T-cell (primary cell): Measurements from ENCODE around the gene TCTA. TPM values are rescaled to one million over a fixed set of nuclear protein-coding genes. Genes with fewer than 3 reads are reported as not detected.

Experiments used
- ATAC-seq, 4 experiments: fragments of 200-7000 bp in 3 of 4; fragments of 150-1000 bp in 1 of 4; cut with Tn5 transposase; replicated peaks in 1 of 4; 1 replicate in 3 of 4; 2 replicates in 1 of 4; pipeline ENCODE4 v1.10.0; 2021; ENCODE audit warnings: moderate library complexity in 3 of 4, mild to moderate bottlenecking in 2 of 4, moderate number of reproducible peaks in 1 of 4
- CTCF ChIA-PET, 2 donors: fragments of 300-600 bp; sonication (Branson Sonifier 250); formaldehyde crosslinking; loops; one replicate each; lab custom pipeline; 2022; ENCODE audit warnings: antibody characterized with exemption in 2 of 2; lab: Charles Lee
- POLR2A ChIA-PET, 2 donors: fragments of 300-600 bp; sonication (Branson Sonifier 250); formaldehyde crosslinking; loops; one replicate each; lab custom pipeline; 2022; ENCODE audit warnings: antibody characterized with exemption in 2 of 2; lab: Charles Lee
- DNase-seq, 35 experiments: peaks; one replicate each; pipeline versions ENCODE4 v3.0.0 to v3.0.0-alpha.2; 2013 to 2023
- H3K27ac ChIP-seq: one replicate; pipeline ENCODE4 v1.5.1; 2013; ENCODE audit warnings: low read length
- H3K27me3 ChIP-seq, 2 experiments: replicated peaks in 1 of 2; 1 replicate in 1 of 2; 2 replicates in 1 of 2; pipeline versions ENCODE4 v1.6.1 to v1.7.0; 2013; ENCODE audit warnings: low read length in 1 of 2, mixed read lengths in 1 of 2; ENCODE audit not compliant: control insufficient read depth in 2 of 2, insufficient read depth in 2 of 2; ENCODE audit errors: extremely low read depth in 1 of 2
- H3K36me3 ChIP-seq, 2 donors: 1 replicate in 1 of 2; 2 replicates in 1 of 2; pipeline versions ENCODE4 v1.6.1 to v1.7.0; 2013; ENCODE audit warnings: low read length in 1 of 2; ENCODE audit not compliant: control insufficient read depth in 2 of 2, insufficient read depth in 1 of 2; ENCODE audit errors: extremely low read depth in 1 of 2
- H3K4me1 ChIP-seq, 2 experiments: 1 replicate in 1 of 2; 2 replicates in 1 of 2; pipeline versions ENCODE4 v1.6.1 to v1.7.0; 2013; ENCODE audit warnings: low read length in 2 of 2, mixed read lengths in 1 of 2; ENCODE audit not compliant: insufficient read depth in 2 of 2, control insufficient read depth in 1 of 2; ENCODE audit errors: extremely low read depth in 1 of 2
- H3K4me3 ChIP-seq, 2 donors: 1 replicate in 1 of 2; 2 replicates in 1 of 2; pipeline versions ENCODE4 v1.5.1 to v1.7.0; 2013; ENCODE audit warnings: mild to moderate bottlenecking in 2 of 2, low read length in 1 of 2, moderate library complexity in 1 of 2; ENCODE audit not compliant: control insufficient read depth in 1 of 2; ENCODE audit errors: extremely low read depth in 1 of 2
- H3K9me3 ChIP-seq: 2 replicates; pipeline ENCODE4 v1.7.0; 2013
- H3K27ac Mint-ChIP-seq, 2 donors: one replicate each; pipeline ENCODE4 v1.8.0; 2020 to 2021; ENCODE audit warnings: mild to moderate bottlenecking in 2 of 2, mixed read lengths in 2 of 2
- H3K27me3 Mint-ChIP-seq, 2 donors: one replicate each; pipeline ENCODE4 v1.8.0; 2021 to 2022; ENCODE audit warnings: mixed read lengths in 2 of 2
- H3K36me3 Mint-ChIP-seq: one replicate; pipeline ENCODE4 v1.8.0; 2021; ENCODE audit warnings: mixed read lengths
- H3K4me1 Mint-ChIP-seq, 3 donors: one replicate each; pipeline ENCODE4 v1.8.0; 2020 to 2022; ENCODE audit warnings: mixed read lengths in 3 of 3, mild to moderate bottlenecking in 1 of 3
- H3K4me3 Mint-ChIP-seq, 3 donors: one replicate each; pipeline ENCODE4 v1.8.0; 2020 to 2022; ENCODE audit warnings: mild to moderate bottlenecking in 3 of 3, mixed read lengths in 3 of 3, moderate library complexity in 3 of 3
- H3K9me3 Mint-ChIP-seq, 3 donors: one replicate each; pipeline ENCODE4 v1.8.0; 2020 to 2022; ENCODE audit warnings: mixed read lengths in 3 of 3
- WGBS: methylation state at CpG from one replicate; pipeline ENCODE4 v1.1.5; 2013; ENCODE audit warnings: missing lambda C conversion rate; ENCODE audit not compliant: insufficient coverage; 5-methylcytosine and 5-hydroxymethylcytosine counted together
- total RNA-seq, 35 experiments: library from RNA in 6 of 35; stranded (reverse) in 6 of 35; fragments of 120-200 nt in 1 of 35; gene quantifications; one replicate each; pipeline versions ENCODE4 v1.2.1 to v1.2.4 and lab custom pipeline; 2013 to 2026

Gene TCTA
- total RNA-seq, 5 donors from 2014 or later (not counting 1 experiment from before 2014, with no cell fraction given): 22.8 to 38.2 (median 34.3) TPM

- Histone ChIP-seq H3K27ac (peak overlapping the region; percentile 95), H3K9me3 (no peaks in the 10 kb centered on the region), H3K36me3 (peaks cover 0 to 13% of the 10 kb centered on the region in 2 donors), H3K4me1 (peaks cover 51 to 76% of the 10 kb centered on the region in 2 experiments), H3K4me3 (peak overlapping the region; percentile 85 to 94), H3K27me3 (no peaks in the 10 kb centered on the region)
- peaks cover 3% of the 10 kb centered on the region for H3K36me3 Mint-ChIP-seq
- no peak for DNase-seq
- H3K4me3 Mint-ChIP-seq: peak overlapping the region; percentile 87 to 94 (median 88)
- H3K4me1 Mint-ChIP-seq: peaks cover 71 to 79% (median 73%) of the 10 kb centered on the region in 3 donors
- WGBS: 30% methylated on average over 16 of the region's 16 CpGs
- no peak for ATAC-seq
- H3K27me3 Mint-ChIP-seq: no peaks in the 10 kb centered on the region
- no peaks in the 10 kb centered on the region for H3K9me3 Mint-ChIP-seq
- ChIA-PET POLR2A (interaction anchor here in 1 of 2 donors (0.6 kb wide), 2 partner anchors 35 to 311 kb away, joined by 3 to 8 read pairs; no protein-coding TSS in a partner anchor), CTCF (interaction anchor here in 1 of 2 donors (2.3 kb wide), 1 partner anchor 73 kb away, joined by 23 read pairs; the partner anchor contains the start of gene USP4)
- peak overlapping the region; percentile 95 to 96 for H3K27ac Mint-ChIP-seq
Measured at GRCh38 chr3:49412632-49413337, 562 bp downstream of the TCTA start.

DNA sequence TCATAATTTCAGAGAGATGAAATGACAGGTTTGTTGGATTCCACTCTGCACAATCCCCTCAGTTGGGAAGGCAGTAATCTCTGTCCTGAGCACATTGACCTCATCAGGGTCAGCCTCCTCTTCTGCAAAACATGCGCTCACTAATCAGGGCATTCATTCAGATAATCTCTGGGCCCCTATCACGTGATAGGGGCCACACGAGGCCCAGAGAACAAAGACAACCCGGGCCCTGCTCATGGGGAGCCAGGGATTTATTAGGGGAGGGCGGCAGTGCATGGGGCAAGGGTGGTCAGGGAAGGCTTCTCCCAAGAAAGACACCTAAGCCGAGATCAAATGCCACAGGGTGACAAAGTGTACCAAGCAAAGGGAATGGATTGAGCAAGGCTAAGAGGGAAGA is 1.1 kb downstream of the TCTA start:
- H3K4me1 ChIP-seq: peaks cover 51 to 78% of the 10 kb centered on the region in 2 experiments
- H3K4me3 Mint-ChIP-seq: peak overlapping the region; percentile 87 to 94 (median 88)
- no peaks in the 10 kb centered on the region for H3K9me3 Mint-ChIP-seq
- peak overlapping the region; percentile 85 to 94 for H3K4me3 ChIP-seq
- peaks cover 70 to 79% (median 72%) of the 10 kb centered on the region in 3 donors for H3K4me1 Mint-ChIP-seq
- no peaks in the 10 kb centered on the region for H3K27me3 Mint-ChIP-seq
- WGBS: 78% methylated on average over 1 of the region's 6 CpGs
- ATAC-seq: no peak
- peak overlapping the region; percentile 81 to 95 for H3K27ac Mint-ChIP-seq
- no peaks in the 10 kb centered on the region for H3K9me3 ChIP-seq
- CTCF ChIA-PET: no interaction called here
- H3K27me3 ChIP-seq: no peaks in the 10 kb centered on the region
- no peak for DNase-seq
- H3K36me3 ChIP-seq: peaks cover 0 to 14% of the 10 kb centered on the region in 2 donors
- POLR2A ChIA-PET: interaction anchor here in 1 of 2 donors (0.6 kb wide), 2 partner anchors 36 to 696 kb away, joined by 3 read pairs; partner anchors contain the start of gene IP6K2
- peak overlapping the region; percentile 95 for H3K27ac ChIP-seq
- peaks cover 3% of the 10 kb centered on the region for H3K36me3 Mint-ChIP-seq

DNA sequence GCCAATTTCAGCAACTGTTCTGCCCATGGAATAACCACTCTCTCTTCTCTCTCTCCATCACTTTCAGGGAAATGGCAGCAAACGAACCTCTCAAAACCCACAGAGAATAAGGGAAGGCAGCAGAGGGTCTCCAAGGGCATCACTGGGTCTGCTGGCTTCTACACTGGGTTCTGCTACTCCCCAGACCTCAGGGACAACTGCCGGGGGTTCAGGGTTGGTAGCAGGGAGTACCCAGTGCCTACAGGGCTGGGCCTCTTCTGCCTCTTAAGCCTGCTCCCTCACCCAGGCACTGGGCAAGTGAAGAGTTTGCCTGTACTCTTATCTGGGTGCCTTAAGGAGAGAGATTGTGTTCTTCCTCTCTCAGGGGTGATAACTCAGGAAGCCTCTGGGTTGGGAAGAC is 2.5 kb downstream of the TCTA start:
- Histone ChIP-seq H3K27me3 (no peaks in the 10 kb centered on the region), H3K36me3 (peaks cover 0 to 18% of the 10 kb centered on the region in 2 donors), H3K27ac (peak overlapping the region; percentile 96), H3K9me3 (no peaks in the 10 kb centered on the region), H3K4me1 (peaks cover 48 to 79% of the 10 kb centered on the region in 2 experiments), H3K4me3 (no peak overlapping the region)
- Mint-ChIP-seq H3K27ac (peak overlapping the region; percentile 78 to 80), H3K27me3 (no peaks in the 10 kb centered on the region), H3K4me1 (peaks cover 64 to 81% (median 70%) of the 10 kb centered on the region in 3 donors), H3K9me3 (no peaks in the 10 kb centered on the region), H3K4me3 (peak overlapping the region in 2 of 3 donors; percentile 13 to 19), H3K36me3 (peaks cover 7% of the 10 kb centered on the region)
- WGBS: 100% methylated on average over 1 of the region's 2 CpGs
- ChIA-PET POLR2A (interaction anchor here (0.9 to 1.1 kb wide), 2 partner anchors 12 to 47 kb away, joined by 4 read pairs; no protein-coding TSS in a partner anchor), CTCF (interaction anchor here in 1 of 2 donors (2.3 to 3.3 kb wide), 2 partner anchors 35 to 74 kb away, joined by 29 to 33 read pairs; partner anchors contain the start of gene USP4)
- DNase-seq (no peak), ATAC-seq (no peak)

GRCh38 chr3:49415931-49416601 is 3.8 kb downstream of the TCTA start:
- Mint-ChIP-seq H3K36me3 (peaks cover 9% of the 10 kb centered on the region), H3K4me3 (peak overlapping the region; percentile 23 to 85 (median 62)), H3K27me3 (no peaks in the 10 kb centered on the region), H3K27ac (peak overlapping the region; percentile 93 to 96), H3K4me1 (peaks cover 59 to 76% (median 64%) of the 10 kb centered on the region in 3 donors), H3K9me3 (no peaks in the 10 kb centered on the region)
- H3K27ac ChIP-seq: peak overlapping the region; percentile 96
- peak overlapping the region; percentile 28 to 42 for H3K4me3 ChIP-seq
- H3K36me3 ChIP-seq: peaks cover 0 to 21% of the 10 kb centered on the region in 2 donors
- ChIA-PET CTCF (interaction anchor here (0.6 to 3.3 kb wide), 9 partner anchors 10 to 257 kb away, joined by 3 to 33 read pairs (median 6); partner anchors contain the start of genes DAG1 (in 1 of the 2), NICN1 (in 1 of the 2) and USP4 (in 1 of the 2)), POLR2A (interaction anchor here (0.6 to 2.7 kb wide), 8 partner anchors 9 to 76 kb away, joined by 3 to 14 read pairs (median 5); partner anchors contain the start of genes USP4 (in 2 of the 2), DAG1 (in 1 of the 2) and NICN1 (in 1 of the 2))
- WGBS: 0% methylated on average over 1 of the region's 4 CpGs
- peak in 3 of 4 experiments; percentile 8 to 53 (median 8) for ATAC-seq
- H3K4me1 ChIP-seq: peaks cover 36 to 76% of the 10 kb centered on the region in 2 experiments
- no peaks in the 10 kb centered on the region for H3K27me3 ChIP-seq
- no peaks in the 10 kb centered on the region for H3K9me3 ChIP-seq
- peak in 34 of 35 experiments; percentile 20 to 89 (median 75) for DNase-seq

GRCh38 chr3:49416867-49417266 is 4.6 kb downstream of the TCTA start:
- H3K27me3 Mint-ChIP-seq: no peaks in the 10 kb centered on the region
- H3K27me3 ChIP-seq: no peaks in the 10 kb centered on the region
- H3K27ac Mint-ChIP-seq: peak overlapping the region; percentile 93 to 96
- CTCF ChIA-PET: interaction anchor here in 1 of 2 donors (0.6 to 3.3 kb wide), 5 partner anchors 28 to 420 kb away, joined by 3 to 33 read pairs (median 15); partner anchors contain the start of gene USP4
- no CpG with 5 or more reads among the region's 2 CpGs for WGBS
- H3K9me3 ChIP-seq: no peaks in the 10 kb centered on the region
- ATAC-seq (no peak), DNase-seq (no peak)
- H3K4me1 ChIP-seq: peaks cover 36 to 80% of the 10 kb centered on the region in 2 experiments
- peak overlapping the region in 1 of 2 donors; percentile 42 for H3K4me3 ChIP-seq
- peaks cover 59 to 79% (median 64%) of the 10 kb centered on the region in 3 donors for H3K4me1 Mint-ChIP-seq
- peaks cover 0 to 21% of the 10 kb centered on the region in 2 donors for H3K36me3 ChIP-seq
- POLR2A ChIA-PET: interaction anchor here in 1 of 2 donors (1.6 to 2.7 kb wide), 2 partner anchors 32 to 77 kb away, joined by 3 to 10 read pairs; partner anchors contain the start of gene USP4
- H3K4me3 Mint-ChIP-seq: peak overlapping the region; percentile 23 to 85 (median 62)
- peak overlapping the region; percentile 96 for H3K27ac ChIP-seq
- no peaks in the 10 kb centered on the region for H3K9me3 Mint-ChIP-seq
- H3K36me3 Mint-ChIP-seq: peaks cover 9% of the 10 kb centered on the region
